Stimulated activated CD8-positive, alpha-beta memory T cell treated with anti-CD3 and anti-CD28 coated beads, Interleukin-2, amount 100 ng/mL, for 1 hour (primary cell): ENCODE results near the gene TRMT2B.
"Not testable (repeated sequence)": the region's sequence is repeated elsewhere in the genome, so short reads cannot be mapped to it uniquely, and the experiment has no call there.

ENCODE experiments used
- DNase-seq, 2 donors: peaks; one replicate each; pipeline ENCODE4 v3.0.0-alpha.2; 2020; ENCODE audit warnings: low read depth in 2 of 2

Gene TRMT2B

GRCh38 chrX:100999451-100999850 is 52.5 kb downstream of the TRMT2B start:
- no peak for DNase-seq

- no peak for DNase-seq
Measured at GRCh38 chrX:100995469-100995868, 56.4 kb downstream of the TRMT2B start.

DNA sequence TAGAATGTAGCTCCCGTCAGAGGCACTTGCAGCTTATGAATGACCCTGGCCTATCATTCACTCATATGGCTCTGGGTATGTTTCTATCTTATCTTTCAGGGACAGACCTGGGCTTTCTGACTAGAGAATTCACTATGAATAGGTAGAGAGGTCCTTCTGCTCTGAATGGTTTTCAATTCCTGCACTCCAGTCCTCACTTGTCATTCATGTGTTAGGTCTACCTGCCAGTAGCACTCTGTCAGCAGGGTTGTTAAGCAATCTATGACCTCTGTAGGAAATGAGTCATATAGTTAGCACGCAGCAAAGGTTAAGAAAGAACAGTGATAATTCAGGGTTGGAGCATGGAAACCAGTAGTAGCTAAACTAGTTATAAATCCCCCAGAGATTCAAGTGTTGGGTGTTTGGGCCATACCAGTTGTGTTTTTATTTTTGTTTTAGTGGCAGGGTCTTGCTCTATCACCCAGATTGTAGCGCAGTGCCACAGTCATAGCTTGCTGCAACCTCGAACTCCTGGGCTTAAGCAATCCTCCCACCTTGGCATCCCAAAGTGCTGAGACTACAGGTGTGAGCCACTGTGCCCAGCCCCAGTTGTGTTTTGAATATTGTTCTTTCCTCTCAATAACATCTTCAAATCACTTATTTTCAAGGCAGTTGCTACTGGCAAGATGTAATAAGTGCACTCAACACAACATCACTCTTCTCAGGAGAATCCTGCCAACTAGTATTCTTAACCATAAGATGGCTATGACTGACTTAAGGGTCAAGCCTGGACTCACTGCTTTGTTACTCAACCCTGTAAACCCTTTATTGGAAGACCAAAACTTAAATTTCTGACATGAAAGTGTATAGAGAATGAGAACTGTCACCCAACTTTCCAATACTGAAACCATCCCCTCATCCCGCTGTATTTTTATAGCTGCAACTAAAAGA is 57.3 kb downstream of the TRMT2B start:
- DNase-seq: no peak

GRCh38 chrX:100990139-100990538 is 61.8 kb downstream of the TRMT2B start:
- DNase-seq: no peak

GRCh38 chrX:100984818-100985217 is 67.1 kb downstream of the TRMT2B start:
- DNase-seq: no peak

DNA sequence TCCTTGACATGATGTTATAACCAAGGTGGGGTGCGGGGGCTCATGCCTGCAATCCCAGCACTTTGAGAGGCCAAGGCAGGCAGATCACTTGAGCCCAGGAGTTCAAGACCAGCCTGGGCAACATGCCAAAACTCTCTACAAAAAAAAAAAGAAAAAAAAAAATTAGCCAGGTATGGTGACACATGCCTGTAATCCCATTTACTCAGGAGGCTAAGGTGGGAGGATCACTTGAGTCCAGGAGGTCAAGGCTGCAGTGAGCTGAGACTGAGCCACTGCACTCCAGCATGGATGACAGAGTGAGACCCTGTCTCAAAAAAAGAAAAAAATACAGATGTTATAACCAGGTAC is 70.4 kb downstream of the TRMT2B start:
- not testable (repeated sequence) for DNase-seq

GRCh38 chrX:100980608-100981497 is 71.1 kb downstream of the TRMT2B start:
- no peak for DNase-seq

- no peak for DNase-seq
Measured at GRCh38 chrX:100979881-100980607, 71.9 kb downstream of the TRMT2B start.

GRCh38 chrX:100976211-100976610 is 75.7 kb downstream of the TRMT2B start:
- no peak for DNase-seq

GRCh38 chrX:100975212-100975611 is 76.7 kb downstream of the TRMT2B start:
- DNase-seq: no peak

GRCh38 chrX:100973411-100973810 is 78.5 kb downstream of the TRMT2B start:
- DNase-seq: no peak

GRCh38 chrX:100969936-100970335 is 82.0 kb downstream of the TRMT2B start:
- no peak for DNase-seq

DNA sequence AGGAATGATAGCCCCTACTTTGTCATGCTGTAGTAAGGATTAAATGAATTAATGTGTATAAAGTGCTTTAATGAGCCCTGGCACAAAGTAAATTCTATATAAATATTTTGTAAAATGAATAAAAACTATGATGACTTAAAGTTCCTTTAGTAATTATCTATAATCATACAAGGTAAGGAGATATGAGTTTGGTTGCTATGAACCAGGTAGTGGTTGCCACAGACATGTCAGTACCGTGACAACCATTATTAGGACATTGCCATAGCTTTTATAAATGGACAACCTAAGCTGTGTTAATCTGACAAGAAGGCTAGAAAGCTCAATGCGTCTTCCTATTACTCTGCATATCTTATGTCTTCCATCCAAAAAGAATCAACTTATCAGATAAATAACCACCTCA is 82.5 kb downstream of the TRMT2B start, which contains the start of gene ARL13A:
Gene ARL13A, plus strand, starts transcription at position 301 of the 400 bp plus-strand sequence. CDS start 3,982 bp downstream, outside the sequence.
- DNase-seq: no peak

DNA sequence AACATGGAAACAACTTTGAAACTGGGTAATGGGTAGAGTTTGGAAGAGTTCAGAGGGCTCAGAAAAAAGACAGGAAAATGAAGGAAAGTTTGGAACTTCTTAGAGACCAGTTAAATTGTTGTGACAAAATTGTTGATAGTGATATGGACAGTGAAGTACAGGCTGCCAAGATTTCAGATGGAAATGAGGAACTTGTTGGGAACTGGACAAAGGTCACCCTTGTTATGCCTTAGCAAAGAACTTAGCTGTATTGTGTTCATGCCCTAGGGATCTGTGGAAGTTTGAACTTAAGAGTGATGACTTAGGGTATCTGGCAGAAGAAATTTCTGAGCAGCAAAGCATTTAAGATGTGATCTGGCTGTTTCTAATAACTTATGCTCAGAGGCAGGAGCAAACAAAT is 87.5 kb downstream of the TRMT2B start:
- no peak for DNase-seq

DNA sequence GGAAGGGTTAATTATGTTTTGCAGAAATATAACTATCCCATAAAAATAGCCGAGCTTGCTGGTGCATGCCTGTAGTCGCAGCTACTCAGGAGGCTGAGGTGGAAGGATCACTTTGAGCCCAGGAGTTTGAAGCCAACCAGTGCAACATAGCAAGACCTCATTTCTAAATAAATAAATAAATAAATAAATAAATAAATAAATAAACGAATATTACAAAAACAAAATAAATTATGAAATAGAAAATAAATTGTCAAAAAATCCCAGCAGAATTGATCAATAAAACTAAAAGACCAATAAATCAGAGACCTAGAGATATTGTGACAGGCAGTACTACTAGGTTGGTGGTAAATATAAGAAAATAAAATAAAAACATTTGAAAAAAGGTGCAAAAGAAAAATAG is 89.1 kb downstream of the TRMT2B start:
- DNase-seq: no peak
